GM23338 (cell line): ENCODE results near the gene U2AF1L4. TPM values are rescaled to one million over a fixed set of nuclear protein-coding genes. Genes with fewer than 3 reads are reported as not detected.

ENCODE experiments used
- ATAC-seq: fragments of 200-7000 bp; cut with Tn5 transposase; 3 replicates; pipeline ENCODE4 v1.9.1; 2020
- DNase-seq: peaks from one replicate; pipeline ENCODE4 v3.0.0-alpha.2; 2015; ENCODE audit warnings: low spot score
- H2AFZ ChIP-seq: fragments of 200-600 bp; sonication (generic); 2 replicates; pipeline ENCODE4 v1.8.0; 2016; ENCODE audit warnings: antibody characterized with exemption, mild to moderate bottlenecking, moderate library complexity
- H3F3A ChIP-seq: fragments of 200-600 bp; sonication (generic); replicated peaks from 2 replicates; pipeline ENCODE4 v1.8.0; 2017; ENCODE audit warnings: antibody characterized with exemption, mixed run types, low read depth
- H3K27ac ChIP-seq: fragments of 200-600 bp; sonication (generic); 2 replicates; pipeline ENCODE4 v1.6.1; 2016; ENCODE audit warnings: low read depth
- H3K27me3 ChIP-seq: fragments of 200-600 bp; sonication (generic); 2 replicates; pipeline ENCODE4 v1.8.0; 2016; ENCODE audit warnings: mild to moderate bottlenecking, mixed run types, moderate library complexity; ENCODE audit not compliant: insufficient read depth
- H3K36me3 ChIP-seq: fragments of 200-600 bp; sonication (generic); 2 replicates; pipeline ENCODE4 v1.8.0; 2016; ENCODE audit warnings: mild to moderate bottlenecking; ENCODE audit not compliant: insufficient read depth
- H3K4me1 ChIP-seq: fragments of 200-600 bp; sonication (generic); 2 replicates; pipeline ENCODE4 v1.8.0; 2016; ENCODE audit warnings: mild to moderate bottlenecking, moderate library complexity; ENCODE audit not compliant: insufficient read depth
- H3K4me2 ChIP-seq: fragments of 200-600 bp; sonication (generic); 2 replicates; pipeline ENCODE4 v1.7.1; 2017; ENCODE audit warnings: mixed run types
- H3K4me3 ChIP-seq: fragments of 200-600 bp; sonication (generic); 2 replicates; pipeline ENCODE4 v1.6.1; 2016; ENCODE audit warnings: mixed run types
- H3K79me2 ChIP-seq: fragments of 200-600 bp; sonication (generic); replicated peaks from 2 replicates; pipeline ENCODE4 v1.8.0; 2017; ENCODE audit warnings: mild to moderate bottlenecking; ENCODE audit not compliant: insufficient read depth
- H3K9me2 ChIP-seq: fragments of 200-600 bp; sonication (generic); 2 replicates; pipeline ENCODE4 v1.8.0; 2017; ENCODE audit not compliant: insufficient read depth
- H4K20me1 ChIP-seq: fragments of 200-600 bp; sonication (generic); replicated peaks from 2 replicates; pipeline ENCODE4 v1.8.0; 2017; ENCODE audit warnings: mild to moderate bottlenecking; ENCODE audit not compliant: insufficient read depth
- H3K27ac Mint-ChIP-seq: 2 replicates; pipeline ENCODE4 v1.8.0; 2020; ENCODE audit warnings: inconsistent platforms, mild to moderate bottlenecking, moderate library complexity, mixed read lengths
- H3K27me3 Mint-ChIP-seq: 3 replicates; pipeline ENCODE4 v1.8.0; 2022; ENCODE audit warnings: low read depth, mild to moderate bottlenecking, moderate library complexity, mixed read lengths, inconsistent platforms; ENCODE audit not compliant: insufficient read depth, poor library complexity
- H3K36me3 Mint-ChIP-seq: 3 replicates; pipeline ENCODE4 v1.8.0; 2021; ENCODE audit warnings: low read depth, mild to moderate bottlenecking, inconsistent platforms, moderate library complexity, mixed read lengths
- H3K4me1 Mint-ChIP-seq: 3 replicates; pipeline ENCODE4 v1.8.0; 2020; ENCODE audit warnings: mild to moderate bottlenecking, inconsistent platforms, mixed read lengths
- H3K4me3 Mint-ChIP-seq: 3 replicates; pipeline ENCODE4 v1.8.0; 2021; ENCODE audit warnings: moderate library complexity, mild to moderate bottlenecking, inconsistent platforms, mixed read lengths
- H3K9me3 Mint-ChIP-seq: 3 replicates; pipeline ENCODE4 v1.8.0; 2020; ENCODE audit warnings: moderate library complexity, mild to moderate bottlenecking, inconsistent platforms, mixed read lengths
- CREB1 ChIP-seq: fragments of 250-450 bp; sonication (Bioruptor Pico); IDR thresholded peaks from 2 replicates; pipeline ENCODE4 v1.5.0; 2020; ENCODE audit warnings: low read depth, mild to moderate bottlenecking, moderate library complexity
- CTCF ChIP-seq, 2 experiments: fragments of 200-600 bp in 1 of 2; sonication (generic) in 1 of 2; conservative IDR thresholded peaks; 2 replicates each; pipeline versions ENCODE4 v1.5.1 to v1.6.1; 2016 to 2017; ENCODE audit warnings: antibody characterized with exemption in 2 of 2, low read depth in 2 of 2, mild to moderate bottlenecking in 2 of 2, moderate library complexity in 1 of 2
- NANOG ChIP-seq: IDR thresholded peaks from 2 replicates; pipeline ENCODE4 v1.6.1; 2016; ENCODE audit warnings: antibody characterized with exemption, borderline replicate concordance
- POLR2AphosphoS5 ChIP-seq: IDR thresholded peaks from 2 replicates; pipeline ENCODE4 v1.6.1; 2016; ENCODE audit warnings: antibody characterized with exemption, low read depth
- REST ChIP-seq: IDR thresholded peaks from one replicate; pipeline ENCODE4 v1.6.1; 2018; ENCODE audit warnings: antibody characterized with exemption; ENCODE audit not compliant: unreplicated experiment
- STAT1 ChIP-seq: IDR thresholded peaks from one replicate; pipeline ENCODE4 v1.6.1; 2016; ENCODE audit warnings: antibody characterized with exemption; ENCODE audit not compliant: unreplicated experiment
- ZNF114 ChIP-seq: fragments of 250-450 bp; sonication (Bioruptor Pico); IDR thresholded peaks from 2 replicates; pipeline ENCODE4 v1.5.0; 2020; ENCODE audit warnings: mild to moderate bottlenecking, moderate library complexity
- ZNF331 ChIP-seq: fragments of 250-450 bp; sonication (Bioruptor Pico); IDR thresholded peaks from 2 replicates; pipeline ENCODE4 v1.5.0; 2020; ENCODE audit warnings: low read depth, mild to moderate bottlenecking, moderate library complexity
- ZNF462 ChIP-seq: fragments of 250-450 bp; sonication (Bioruptor Pico); IDR thresholded peaks from 2 replicates; pipeline ENCODE4 v1.5.0; 2020; ENCODE audit warnings: mild to moderate bottlenecking, moderate library complexity
- polyA plus RNA-seq: library from polyadenylated mRNA; unstranded; fragments of >200 nt; fragmentation: Nextera tagmentation; extraction: Ambion mirVana; gene quantifications from 2 replicates; pipeline ENCODE4 v1.2.1, GENCODE V29; 2016
- total RNA-seq: library from RNA; depleted of rRNA; stranded (reverse); fragments of >200 nt; shearing (Covaris generic); gene quantifications from 2 replicates; pipeline ENCODE4 v1.2.3, GENCODE V29; 2014

Gene U2AF1L4
- total and polyA plus RNA-seq, 2 experiments from 2014 or later = 13.1 to 23.7 TPM

GRCh38 chr19:35792312-35792711 is 47.1 kb upstream of the U2AF1L4 start:
- H3K9me3 Mint-ChIP-seq = no peaks in the 10 kb centered on the region; the same call in 2 of the 3 replicates
- Histone ChIP-seq H3K4me2 (no peak overlapping the region), H4K20me1 (no peaks in the 10 kb centered on the region), H3K9me2 (no peaks in the 10 kb centered on the region), H2AFZ (no peak overlapping the region), H3F3A (0 out of 2 replicates have a peak, but pooled peaks cover 8% of the 10 kb centered on the region), H3K27ac (no peak overlapping the region), H3K36me3 (no peaks in the 10 kb centered on the region), H3K4me1 (peaks cover 6% of the 10 kb centered on the region; the same call in 1 of the 2 replicates), H3K4me3 (no peak overlapping the region), H3K27me3 (peaks cover 24% of the 10 kb centered on the region), H3K79me2 (no peaks in the 10 kb centered on the region)
- no peak for ATAC-seq
- H3K27me3 Mint-ChIP-seq = peaks cover 25% of the 10 kb centered on the region
- no peaks in the 10 kb centered on the region for H3K36me3 Mint-ChIP-seq
- H3K4me1 Mint-ChIP-seq = peaks cover 9% of the 10 kb centered on the region
- no peak overlapping the region for H3K27ac Mint-ChIP-seq
- no peak for DNase-seq
- H3K4me3 Mint-ChIP-seq = no peak overlapping the region
- TF ChIP-seq CREB1 (CRISPR knock-in tag) (no peak), STAT1 (no peak), ZNF331 (CRISPR knock-in tag) (no peak), POLR2AphosphoS5 (no peak), CTCF (conservative IDR thresholded peaks at IDR 0.05; ENCODE audit: low read depth in 2 of 2) (no peak), ZNF462 (no peak), REST (no peak), NANOG (no peak), ZNF114 (CRISPR knock-in tag) (no peak)
